ENCODE measurements around the gene PLVAP.

- TF ChIP-seq HMG20A (CRISPR knock-in tag; conservative IDR thresholded peaks at IDR 0.05) (no peak), RUNX1 (IDR thresholded peaks at IDR 0.05; ENCODE audit: low read depth) (no peak), E2F6 (IDR thresholded peaks at IDR 0.05; ENCODE audit: borderline replicate concordance in 1 of 2, extremely low read depth in 1 of 2, insufficient read depth in 1 of 2, insufficient read length in 1 of 2, low read depth in 1 of 2, low read length in 1 of 2, poor library complexity in 1 of 2, severe bottlenecking in 1 of 2) (no peak), ZBTB34 (CRISPR knock-in tag; IDR thresholded peaks at IDR 0.05) (no peak), EP300 (IDR thresholded peaks at IDR 0.05; ENCODE audit: low read length) (no peak)
- TF ChIP-seq, protein P1, sequence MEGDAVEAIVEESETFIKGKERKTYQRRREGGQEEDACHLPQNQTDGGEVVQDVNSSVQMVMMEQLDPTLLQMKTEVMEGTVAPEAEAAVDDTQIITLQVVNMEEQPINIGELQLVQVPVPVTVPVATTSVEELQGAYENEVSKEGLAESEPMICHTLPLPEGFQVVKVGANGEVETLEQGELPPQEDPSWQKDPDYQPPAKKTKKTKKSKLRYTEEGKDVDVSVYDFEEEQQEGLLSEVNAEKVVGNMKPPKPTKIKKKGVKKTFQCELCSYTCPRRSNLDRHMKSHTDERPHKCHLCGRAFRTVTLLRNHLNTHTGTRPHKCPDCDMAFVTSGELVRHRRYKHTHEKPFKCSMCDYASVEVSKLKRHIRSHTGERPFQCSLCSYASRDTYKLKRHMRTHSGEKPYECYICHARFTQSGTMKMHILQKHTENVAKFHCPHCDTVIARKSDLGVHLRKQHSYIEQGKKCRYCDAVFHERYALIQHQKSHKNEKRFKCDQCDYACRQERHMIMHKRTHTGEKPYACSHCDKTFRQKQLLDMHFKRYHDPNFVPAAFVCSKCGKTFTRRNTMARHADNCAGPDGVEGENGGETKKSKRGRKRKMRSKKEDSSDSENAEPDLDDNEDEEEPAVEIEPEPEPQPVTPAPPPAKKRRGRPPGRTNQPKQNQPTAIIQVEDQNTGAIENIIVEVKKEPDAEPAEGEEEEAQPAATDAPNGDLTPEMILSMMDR (IDR thresholded peaks at IDR 0.05 in 2 of 3, conservative IDR thresholded peaks at IDR 0.05 in 1 of 3; ENCODE audit: insufficient read depth in 2 of 3, low read depth in 1 of 3, low read length in 3 of 3), result no peak
- TF ChIP-seq, protein P2, sequence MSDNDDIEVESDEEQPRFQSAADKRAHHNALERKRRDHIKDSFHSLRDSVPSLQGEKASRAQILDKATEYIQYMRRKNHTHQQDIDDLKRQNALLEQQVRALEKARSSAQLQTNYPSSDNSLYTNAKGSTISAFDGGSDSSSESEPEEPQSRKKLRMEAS (CRISPR knock-in tag; IDR thresholded peaks at IDR 0.05), result no peak
Measured at GRCh38 chr19:17341386-17341785, 35.8 kb downstream of the PLVAP start.

Measured in K562 (cell line).